ENCODE measurements around the gene TCEA3.
"Not testable (repeated sequence)": the region's sequence is repeated elsewhere in the genome, so short reads cannot be mapped to it uniquely, and the experiment has no call there.

Gene TCEA3

DNA sequence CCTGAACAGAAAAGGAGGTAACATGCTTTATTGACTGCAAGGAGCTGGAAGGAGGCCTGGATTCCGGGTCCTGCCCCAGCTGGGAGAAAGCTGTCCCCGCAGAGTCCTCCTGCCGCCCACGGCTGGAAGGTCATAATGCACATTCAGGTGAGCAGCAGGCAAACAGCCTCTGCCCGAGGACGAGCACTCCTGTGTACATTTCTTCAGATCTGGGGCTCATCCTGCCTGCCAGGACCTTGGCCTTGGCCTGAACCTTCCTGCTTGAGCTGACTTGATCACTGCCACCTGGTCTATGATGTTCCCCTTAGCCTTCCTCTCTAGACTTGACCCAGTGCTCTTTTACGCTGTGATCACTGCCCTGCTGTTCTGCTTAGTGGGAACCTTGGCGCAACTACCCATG is 37.1 kb downstream of the TCEA3 start:
- no peak for DNase-seq

DNA sequence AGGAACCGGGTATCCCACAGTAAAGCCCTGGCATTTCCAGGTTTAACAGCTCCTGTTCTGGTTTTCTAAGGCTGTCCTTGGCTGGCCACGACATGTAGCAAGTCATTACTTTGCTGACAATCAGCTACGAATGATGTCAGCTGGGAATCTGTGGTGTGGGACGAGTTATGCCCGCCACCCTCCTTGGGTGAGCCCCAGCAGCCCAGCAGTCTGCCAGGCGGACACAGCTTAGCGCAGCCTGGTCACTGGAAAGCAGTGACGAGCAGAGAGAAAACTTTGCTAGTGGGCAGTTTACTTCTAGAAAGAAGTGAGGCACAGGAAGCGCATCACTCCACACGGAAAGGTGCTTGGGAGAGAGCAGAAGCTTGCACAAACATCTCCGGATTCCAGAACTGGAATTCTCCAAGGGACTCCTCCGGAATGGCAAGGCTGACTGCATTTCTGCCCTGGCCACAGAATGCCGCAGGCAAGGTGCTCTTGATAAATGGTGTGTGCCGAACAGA is 39.4 kb downstream of the TCEA3 start:
- no peak for DNase-seq

DNA sequence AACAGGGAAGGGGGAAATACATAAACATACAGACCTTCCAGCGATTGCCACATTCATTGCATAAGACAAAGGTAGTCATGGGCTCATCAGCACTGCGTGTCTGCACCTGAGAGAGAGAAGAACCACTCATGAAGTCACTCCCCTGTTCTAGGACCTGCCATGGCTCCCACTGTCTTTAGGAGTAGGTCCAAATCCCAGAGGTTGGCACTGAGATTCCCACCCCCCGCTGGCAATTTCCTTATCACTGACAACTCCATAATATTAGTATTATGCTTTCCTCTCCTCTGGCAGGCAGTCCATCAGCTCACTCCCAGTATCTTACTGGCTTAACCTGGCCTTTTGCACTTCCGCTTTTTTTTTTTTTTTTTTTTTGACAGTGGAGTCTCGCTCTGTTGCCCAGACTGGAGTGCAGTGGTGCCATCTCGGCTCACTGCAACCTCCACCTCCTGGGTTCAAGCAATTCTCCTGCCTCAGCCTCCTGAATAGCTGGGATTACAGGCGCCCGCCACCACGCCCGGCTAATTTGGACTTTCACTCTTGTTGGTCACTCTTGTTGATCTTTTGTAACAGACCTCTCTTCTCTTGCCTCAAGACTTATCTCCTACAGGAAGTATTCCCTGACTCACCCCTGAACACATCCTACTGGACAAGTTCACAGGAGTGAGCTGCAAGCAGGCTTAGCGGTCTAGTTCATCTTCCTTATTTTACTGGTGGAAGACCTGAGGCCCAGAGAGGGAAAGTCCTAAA is 40.1 kb downstream of the TCEA3 start:
- no peak for DNase-seq

DNA sequence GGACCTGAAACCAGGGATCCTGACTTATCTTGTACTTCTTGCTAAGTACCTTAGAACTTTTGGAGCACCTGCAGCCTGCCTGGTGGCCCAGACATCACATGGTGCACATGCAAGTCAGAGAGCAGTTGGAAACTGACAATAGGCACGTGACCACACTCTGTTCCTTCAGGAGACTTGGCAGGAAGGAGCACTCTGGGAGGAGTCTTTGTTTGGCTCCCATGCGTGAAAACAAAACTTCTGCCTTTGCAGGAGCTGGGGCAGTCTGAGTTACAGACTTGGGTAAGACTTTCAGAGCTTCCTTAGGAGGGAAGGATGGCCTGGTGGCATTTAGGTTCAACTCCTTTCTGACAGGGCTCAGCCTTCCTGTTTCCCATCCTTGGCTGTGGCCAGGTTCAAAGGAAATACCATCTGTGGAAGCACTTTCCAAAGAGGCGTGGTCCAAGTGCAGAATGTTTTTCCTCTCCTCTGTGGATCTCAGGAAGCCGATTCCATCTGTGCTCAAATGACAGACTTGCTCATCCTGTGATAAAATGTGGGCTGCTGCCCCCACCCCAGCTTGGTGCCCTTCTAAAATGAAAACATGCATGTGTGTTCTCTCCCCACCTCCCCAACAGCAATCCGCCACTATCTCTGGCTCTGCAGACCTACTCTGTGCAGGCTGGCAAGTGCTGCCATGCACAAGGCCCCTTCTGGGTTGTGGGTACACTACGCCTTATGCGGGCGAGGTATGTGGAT is 40.8 kb downstream of the TCEA3 start:
- DNase-seq = no peak

DNA sequence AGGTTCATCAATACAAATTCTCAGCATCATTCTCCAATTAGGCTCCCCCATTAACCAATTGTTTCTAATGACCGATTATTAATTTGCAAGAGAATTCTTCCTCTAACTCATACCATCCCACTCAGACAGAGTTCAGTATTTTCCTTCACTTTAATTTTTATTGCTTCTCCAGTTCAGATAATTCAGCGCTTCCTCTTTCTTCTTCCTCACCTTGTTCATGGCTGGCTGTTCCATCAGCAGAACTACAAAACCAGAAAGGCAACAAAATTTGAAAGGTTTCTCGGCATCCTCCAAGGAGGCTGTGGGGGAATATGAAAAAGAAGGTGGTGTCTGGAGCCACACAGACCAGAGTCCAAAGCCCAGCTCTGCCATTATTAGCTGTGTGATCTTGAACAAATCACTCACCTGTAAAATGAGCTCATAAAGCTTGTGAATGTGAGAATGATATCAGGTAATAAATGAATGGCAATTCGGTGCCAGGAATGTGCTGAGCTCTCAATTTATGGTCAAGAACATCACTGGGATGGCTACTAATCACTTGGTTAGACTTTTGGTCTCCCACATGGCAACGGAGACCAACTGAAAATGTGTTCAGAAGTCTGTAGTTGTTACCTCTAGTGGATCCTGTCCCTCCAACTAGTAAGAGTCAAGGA is 43.2 kb downstream of the TCEA3 start:
- DNase-seq = no peak

DNA sequence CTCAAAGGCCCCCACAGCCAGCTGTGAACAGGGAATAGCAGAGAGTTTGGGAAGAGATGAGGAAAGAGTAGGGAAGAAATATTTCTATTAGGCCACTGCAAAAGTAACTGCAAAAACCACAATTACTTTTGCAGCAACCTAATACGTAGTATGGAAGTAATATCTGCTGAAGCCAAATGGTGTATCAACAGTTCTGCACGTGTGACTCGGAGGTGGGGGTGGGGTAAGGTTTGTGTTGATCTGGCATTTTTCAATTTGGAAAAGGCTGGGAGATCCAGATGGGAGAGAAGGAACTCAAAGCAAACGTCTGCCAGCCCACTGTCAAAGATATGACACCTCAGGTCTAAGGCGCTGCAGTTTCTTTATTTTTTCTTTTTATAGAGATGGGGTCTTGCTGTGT is 43.8 kb downstream of the TCEA3 start:
- no peak for DNase-seq

DNA sequence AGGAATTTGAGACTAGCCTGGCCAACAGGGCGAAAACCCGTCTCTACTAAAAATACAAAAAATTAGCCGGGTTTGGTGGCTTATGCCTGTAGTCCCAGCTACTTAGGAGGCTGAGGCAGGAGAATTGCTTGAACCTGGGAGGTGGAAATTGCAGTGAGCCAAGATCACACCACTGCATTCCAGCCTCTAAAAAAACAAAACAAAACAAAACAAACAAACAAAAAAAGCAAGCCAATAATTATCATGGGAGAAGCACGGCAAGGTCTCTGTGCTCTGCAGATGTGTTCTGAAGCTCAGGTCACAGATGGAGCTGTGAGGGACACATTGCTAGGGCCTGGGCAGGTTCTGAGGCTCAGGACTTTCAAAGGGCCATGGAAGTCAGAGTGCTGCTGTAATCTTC is 44.3 kb downstream of the TCEA3 start:
- DNase-seq = not testable (repeated sequence)

DNA sequence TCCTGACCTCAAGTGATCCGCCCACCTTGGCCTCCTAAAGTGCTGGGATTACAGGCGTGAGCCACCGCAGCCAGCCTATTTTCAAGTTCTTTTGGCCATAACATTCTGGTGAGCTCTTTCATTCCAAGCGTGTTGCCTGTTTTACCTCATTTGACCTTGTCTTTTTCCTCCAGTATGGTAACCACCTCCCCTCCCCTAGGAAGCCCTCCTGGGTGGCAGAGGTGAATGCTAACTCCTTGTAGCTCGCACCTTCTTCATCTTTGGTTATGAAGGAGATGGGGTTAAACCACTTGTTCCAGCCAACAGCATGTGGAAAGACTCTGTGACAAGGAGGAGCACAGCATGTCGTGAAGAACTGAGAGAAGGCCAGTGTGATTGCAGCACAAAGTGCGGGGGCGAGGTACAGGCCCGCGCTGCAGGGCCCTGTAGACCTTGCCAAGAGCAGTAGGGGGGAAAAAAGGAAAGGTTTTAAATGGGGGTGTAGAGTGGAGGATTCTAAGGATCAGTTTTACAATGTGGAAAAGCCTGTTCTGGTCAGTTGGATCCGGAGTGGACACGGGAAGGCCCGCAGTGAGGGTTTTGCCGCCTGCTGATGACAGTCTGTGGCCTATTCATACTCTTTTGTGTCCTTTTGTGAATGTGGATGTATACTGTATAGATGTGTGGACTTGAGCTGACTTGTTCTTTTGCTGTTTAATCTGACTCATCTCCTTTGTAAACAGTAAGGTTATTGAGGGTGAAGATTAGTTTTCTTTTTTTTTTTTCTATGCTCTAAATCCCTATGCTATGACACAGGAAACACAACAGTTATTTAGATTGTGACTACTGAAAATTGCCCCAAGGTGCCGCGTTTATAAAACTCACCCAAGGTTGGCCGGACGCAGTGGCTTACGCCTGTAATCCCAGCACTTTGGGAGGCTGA is 47.4 kb downstream of the TCEA3 start:
- no peak for DNase-seq

DNA sequence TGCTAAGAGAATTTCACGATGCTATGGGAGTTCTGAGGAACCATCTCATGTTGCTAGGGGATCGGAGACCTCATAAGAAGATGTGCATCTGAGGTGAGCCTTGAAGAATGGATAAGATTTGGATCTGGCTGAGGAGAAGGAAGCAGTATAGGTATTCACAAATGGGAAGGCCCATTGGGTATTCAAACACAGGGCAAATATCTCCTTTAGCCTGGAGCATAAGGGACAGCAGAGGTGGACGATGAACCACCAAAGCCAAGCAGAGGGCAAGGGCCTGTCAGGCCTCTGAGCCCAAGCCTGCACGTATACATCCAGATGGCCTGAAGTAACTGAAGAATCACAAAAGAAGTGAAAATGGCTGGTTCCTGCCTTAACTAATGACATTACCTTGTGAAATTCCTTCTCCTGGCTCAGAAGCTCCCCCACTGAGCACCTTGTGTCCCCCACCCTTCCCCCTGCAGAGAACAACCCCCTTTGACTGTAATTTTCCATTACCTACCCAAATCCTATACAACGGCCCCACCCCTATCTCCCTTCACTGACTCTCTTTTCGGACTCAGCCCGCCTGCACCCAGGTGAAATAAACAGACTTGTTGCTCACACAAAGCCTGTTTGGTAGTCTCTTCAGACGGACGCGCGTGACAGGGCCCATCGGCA is 50.3 kb downstream of the TCEA3 start:
- not testable (repeated sequence) for DNase-seq

DNA sequence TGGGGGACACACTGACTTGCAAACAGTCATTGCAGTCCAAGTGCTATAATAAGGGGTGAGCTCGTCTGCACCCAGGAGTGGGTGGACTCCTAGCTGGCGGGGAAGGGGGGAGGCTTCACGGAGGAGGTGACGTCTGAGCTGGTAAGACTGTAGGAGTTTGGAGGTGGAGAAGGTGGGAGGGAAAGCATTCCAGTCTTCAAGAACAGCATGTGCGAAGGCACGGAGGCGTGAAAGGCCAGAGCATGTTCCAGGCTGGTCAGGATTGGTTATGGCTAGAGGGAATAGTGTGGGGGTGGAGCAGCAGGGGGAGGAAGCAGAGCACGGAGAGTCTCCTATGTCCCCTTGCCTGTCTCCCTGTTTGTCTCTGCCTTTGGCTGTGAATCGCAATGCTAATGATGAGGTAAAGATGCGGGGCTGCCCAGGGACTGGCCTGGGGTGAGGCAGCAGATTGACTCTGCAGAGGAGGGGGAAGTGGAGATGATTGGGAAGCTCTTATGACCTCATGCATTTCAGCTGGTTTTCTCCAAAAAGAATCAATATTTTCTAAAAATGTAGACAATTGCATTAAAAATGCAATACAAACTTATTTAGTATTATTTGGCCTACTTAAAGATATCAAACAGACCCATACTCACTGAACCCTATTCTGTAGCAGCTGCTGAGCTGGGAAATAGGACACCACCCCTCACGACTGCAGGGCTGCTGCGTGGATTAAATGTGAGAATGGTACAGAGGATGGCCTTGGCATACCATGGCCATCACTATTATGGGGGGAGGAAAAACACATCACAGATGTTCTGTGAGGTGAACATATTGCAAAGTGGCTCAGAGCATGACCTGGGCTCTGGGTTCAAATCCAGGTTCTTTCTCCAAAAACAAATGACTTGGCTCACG is 52.3 kb downstream of the TCEA3 start:
- DNase-seq = no peak

DNA sequence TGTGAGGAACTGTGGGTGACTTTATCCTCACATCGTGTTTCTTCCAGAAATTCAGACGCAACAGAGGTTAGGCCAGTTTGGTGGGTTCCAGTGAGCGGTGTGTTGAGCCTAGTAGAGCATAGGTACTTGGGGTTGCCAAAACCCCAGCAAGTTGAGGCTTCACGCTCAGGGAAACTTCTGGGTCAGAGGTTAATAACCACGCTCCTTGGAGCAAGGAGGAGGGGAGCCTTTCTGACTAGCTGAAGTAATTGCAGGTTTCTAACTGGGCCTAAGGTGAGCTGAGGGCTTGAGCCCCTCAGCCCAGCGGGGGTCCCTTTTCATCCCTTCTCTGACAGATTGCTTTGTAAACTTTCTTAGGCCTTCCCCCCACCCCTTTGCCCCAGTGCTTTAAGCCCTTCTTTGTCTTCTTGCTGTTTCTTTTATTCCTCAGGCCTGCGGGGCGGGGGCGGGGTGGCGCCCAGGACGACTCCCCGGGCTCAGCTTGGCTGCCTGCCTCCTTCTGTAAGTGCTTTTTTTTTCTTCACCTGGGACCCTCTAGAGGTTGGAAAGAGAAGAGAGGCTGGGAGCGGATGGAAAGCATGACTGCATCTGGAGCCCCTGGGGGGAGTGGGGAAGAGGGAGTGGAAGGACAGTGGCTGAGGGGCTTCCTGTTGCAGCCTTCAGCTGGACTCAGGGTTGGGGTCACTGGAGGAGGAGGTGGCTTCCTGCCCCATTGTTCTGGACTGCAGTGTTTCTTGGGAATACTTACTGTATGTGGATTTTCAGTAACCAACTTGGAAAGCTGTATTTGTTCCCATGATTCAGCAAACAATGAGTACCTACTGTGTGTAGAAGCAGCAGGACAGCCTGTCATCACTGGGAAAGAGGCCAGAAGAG is 53.6 kb downstream of the TCEA3 start:
- DNase-seq = no peak

DNA sequence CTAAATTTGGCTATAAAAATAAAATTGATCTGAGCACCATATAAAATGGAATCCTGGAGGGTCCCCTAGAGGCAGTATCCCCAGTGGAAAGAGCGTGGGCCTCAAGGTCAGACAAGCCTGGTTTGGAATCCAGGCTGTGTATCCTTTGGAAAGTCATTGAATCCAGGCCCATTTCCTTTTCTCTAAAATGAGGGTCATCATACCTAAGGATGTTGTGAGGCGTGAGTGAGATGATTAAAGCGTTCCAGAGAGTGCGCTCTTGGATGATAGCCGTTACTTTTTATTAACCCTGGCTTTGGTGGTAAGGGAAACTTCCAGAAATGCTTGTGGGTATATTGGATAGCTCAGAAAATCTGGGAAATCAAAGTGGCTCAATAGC is 54.2 kb downstream of the TCEA3 start:
- no peak for DNase-seq

DNA sequence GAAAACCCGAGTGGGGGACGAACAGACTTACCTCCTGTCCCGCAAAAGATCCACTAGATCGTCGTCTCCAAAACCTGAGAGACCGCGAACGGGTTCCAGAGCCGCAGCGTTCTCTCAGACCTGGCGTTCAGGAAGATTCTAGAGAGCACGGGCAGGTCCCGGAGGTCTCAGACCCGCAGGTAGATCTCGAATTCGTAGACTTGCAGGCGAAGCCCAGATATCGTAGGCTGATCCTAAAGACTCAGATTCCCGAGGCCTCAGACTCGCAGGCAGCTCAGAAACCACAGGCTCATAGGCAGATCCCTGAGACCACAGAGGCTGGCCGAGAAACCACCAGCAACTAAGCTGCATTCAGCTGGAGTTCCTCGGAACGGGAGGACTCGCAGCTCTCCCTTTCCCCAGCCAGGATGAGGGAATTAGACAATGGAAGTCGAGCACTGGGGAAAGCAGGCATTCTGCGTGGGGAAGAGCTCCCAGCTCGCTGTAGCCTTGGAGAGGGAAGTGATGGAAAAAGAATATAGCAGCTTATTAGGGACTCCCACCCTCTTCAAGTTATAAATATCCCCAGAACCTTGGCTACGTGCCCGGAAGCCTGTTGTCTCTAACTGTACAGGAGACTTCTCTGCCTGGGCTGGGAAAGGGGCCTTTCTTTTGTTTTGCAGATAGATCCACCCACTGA is 55.1 kb downstream of the TCEA3 start, which contains the start of gene ZNF436:
ZNF436 (minus strand) TSS at position 502 of the 679 bp plus-strand sequence. CDS start 1,831 bp downstream, outside the sequence.
- peak; percentile 20 for DNase-seq

DNA sequence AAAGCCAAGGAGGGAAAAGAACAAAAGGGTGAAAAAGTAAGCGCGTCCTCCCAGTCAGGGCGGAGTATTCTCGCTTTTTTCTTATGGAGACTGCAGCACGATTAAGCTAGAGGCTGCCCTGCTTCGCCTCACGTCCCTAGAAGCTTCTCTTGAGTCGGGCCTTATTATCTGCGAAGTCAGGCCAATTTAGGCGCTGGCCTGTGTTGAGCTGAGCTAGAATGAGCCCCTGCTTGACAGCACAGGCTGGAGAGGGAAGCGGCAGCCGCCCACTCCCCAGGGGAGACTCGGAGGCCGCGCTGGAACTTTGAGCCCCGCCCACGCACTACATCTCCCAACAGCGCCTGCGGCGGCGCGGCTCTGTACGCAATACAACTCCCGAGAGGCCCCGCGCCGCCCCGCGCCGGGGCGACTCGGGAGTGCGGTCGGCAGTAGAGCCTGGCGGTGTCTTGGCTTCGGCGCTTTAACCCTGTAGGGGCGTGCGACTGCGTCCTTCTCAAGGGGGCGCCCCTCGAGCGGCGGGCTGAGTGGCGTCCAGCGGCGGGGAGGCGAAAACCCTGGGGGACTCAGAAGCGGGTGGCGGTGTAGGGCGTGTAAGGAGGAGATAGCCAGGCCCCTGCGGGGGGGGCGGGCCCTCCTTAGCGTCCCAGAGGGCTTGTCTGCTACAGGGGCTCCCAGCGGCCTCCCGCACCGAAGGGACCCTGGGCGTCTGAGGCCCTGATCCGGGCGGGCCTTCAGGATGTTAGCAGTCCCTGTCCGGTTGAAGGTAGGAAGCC is 55.8 kb downstream of the TCEA3 start:
- DNase-seq = peak; percentile 88

DNA sequence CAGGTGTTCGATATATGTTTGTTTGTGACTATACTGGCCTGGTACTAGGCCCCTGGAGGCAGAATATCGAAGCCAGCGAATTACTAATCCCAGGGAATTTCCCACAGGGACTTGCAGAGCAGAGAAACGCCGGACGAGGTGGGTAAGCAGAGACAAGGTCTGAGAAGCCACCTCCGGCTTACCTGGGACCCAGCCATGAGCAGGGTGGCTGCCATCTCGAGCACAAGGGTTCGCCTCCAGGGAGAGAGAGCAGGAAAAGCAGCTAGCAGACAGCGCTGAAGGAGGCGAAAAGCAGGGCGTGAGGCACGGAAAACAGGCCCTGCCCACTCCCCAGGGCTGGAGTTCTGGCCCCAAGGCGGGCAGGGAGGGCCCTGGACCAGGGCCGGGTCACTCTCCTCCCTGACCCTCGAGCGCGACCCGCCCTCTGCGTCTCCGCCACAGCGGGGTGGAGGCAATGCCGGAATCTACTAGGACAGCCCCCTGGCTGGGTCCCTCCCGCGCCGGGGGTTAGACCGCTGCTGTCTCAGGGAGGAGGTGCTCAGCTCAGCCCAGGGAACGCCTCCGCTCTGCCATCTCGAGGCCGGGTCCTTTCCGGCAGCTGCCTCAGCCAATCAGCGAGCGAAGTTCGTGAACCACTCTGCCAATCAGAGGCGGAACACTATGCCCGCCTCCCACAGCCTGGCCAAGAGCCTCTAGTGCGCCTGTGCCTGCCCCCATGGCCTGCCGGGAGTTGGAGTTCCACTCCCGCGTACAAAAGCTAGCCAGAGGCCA is 56.6 kb downstream of the TCEA3 start:
- peak; percentile 99 for DNase-seq

DNA sequence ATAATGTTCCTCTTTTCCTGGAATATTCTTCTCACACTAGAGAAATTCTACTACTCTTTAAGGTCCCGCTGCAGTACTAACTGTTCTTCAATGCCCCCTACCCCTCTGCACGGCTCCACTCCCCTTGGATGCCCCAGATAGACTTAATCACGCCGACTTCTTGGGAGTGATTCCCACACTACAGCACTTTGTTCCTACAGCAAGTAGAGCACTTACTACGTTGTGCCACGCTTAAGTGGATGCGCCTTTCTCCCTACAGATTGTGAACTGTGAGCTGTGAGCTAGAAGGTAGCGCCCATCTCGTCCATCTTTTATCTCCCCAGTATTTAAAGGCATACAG is 57.1 kb downstream of the TCEA3 start:
- DNase-seq = no peak

DNA sequence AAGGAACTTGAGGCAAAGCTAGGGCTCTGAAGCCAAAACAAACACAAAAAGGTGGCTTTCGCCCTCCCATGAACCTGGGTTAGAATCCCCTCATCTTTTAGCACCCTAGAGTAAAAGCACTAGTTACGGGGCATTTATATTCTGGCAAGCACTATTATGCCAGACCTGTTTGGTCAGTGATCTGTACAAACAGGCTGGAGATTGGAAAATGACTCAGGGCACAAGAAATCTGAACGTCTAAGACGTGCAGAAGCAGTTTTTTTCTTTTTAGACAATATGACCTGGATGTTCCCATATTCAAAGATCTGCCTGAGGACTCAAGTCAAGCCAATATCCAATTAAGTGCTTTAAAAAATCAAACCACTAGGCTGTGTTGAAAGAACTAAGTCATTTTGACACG is 58.0 kb downstream of the TCEA3 start:
- DNase-seq = no peak

DNA sequence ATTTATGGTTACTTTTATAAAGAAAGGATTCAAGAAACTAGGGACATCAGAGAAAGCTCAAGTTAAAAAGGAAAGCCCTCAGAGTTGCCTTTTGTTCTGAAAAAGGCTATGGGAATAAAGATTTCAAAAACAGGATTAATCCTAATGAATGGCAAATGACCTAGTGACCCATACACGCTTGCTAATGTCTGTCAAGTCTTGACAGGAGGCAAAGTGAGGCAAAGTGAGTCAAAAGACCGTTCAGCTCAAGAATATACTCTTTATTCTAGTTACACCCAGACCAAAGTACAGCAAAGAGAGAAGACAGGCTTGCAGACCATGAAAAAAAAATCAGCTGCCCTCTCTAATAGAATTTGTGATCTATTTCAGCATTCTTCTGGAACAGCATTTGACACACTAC is 58.4 kb downstream of the TCEA3 start:
- DNase-seq = no peak

Measured in CD4-positive, alpha-beta T cell treated with Interleukin-10 for 1 hour (primary cell).